ENCODE measurements around the gene STK17A. TPM values are rescaled to one million over a fixed set of nuclear protein-coding genes. Genes with fewer than 3 reads are reported as not detected.

Gene STK17A
- total RNA-seq, result 10 to 100 TPM; 21.1 to 32.2 TPM
- long read RNA-seq, donor 1, transcript STK17A-201 (7 exons, 3,368 nt), result major isoform, 5 of 8 reads
- long read RNA-seq, donor 1, partial matches to known transcripts, result 0 of 8 reads
- long read RNA-seq, donor 1, other reads (novel, unspliced or antisense), result 3 of 8 reads
- long read RNA-seq, donor 2, transcript STK17A-201 (7 exons, 3,368 nt), result major isoform, 23 of 37 reads
- long read RNA-seq, donor 2, partial matches to known transcripts, result 5 of 37 reads
- long read RNA-seq, donor 2, other reads (novel, unspliced or antisense), result 9 of 37 reads

GRCh38 chr7:43582503-43583423 is at the start of gene STK17A:
Gene STK17A, plus strand, starts transcription at chr7:43583108. Its CDS starts 136 bp downstream, at chr7:43583244.
- intact Hi-C loops (cut with DNase I), result loop anchor here (2.0 to 10.0 kb wide), 5 partner anchors 62 to 255 kb away; no protein-coding TSS in a partner anchor
- DNase-seq (ENCODE audit: low spot score), result peak; percentile 97

GRCh38 chr7:43533801-43534479 is 49.0 kb upstream of the STK17A start:
- no peak for DNase-seq (ENCODE audit: low spot score)
- intact Hi-C loops (cut with DNase I), result no loop called here

GRCh38 chr7:43535031-43535451 is 47.9 kb upstream of the STK17A start:
- intact Hi-C loops (cut with DNase I), result no loop called here
- no peak for DNase-seq (ENCODE audit: low spot score)

GRCh38 chr7:43535810-43536585 is 46.9 kb upstream of the STK17A start:
- intact Hi-C loops (cut with DNase I), result no loop called here
- no peak for DNase-seq (ENCODE audit: low spot score)

GRCh38 chr7:43536773-43537172 is 46.1 kb upstream of the STK17A start:
- DNase-seq (ENCODE audit: low spot score), result no peak
- intact Hi-C loops (cut with DNase I), result no loop called here

- intact Hi-C loops (cut with DNase I), result no loop called here
- DNase-seq (ENCODE audit: low spot score), result no peak
Observed at GRCh38 chr7:43537765-43538403, 45.0 kb upstream of the STK17A start.

- no peak for DNase-seq (ENCODE audit: low spot score)
Observed at GRCh38 chr7:43538404-43538771, 44.5 kb upstream of the STK17A start.

GRCh38 chr7:43540471-43540870 is 42.4 kb upstream of the STK17A start:
- intact Hi-C loops (cut with DNase I), result no loop called here
- no peak for DNase-seq (ENCODE audit: low spot score)

More at GRCh38 chr7:43538404-43538771, 44.5 kb upstream of the STK17A start:
- intact Hi-C loops (cut with DNase I), result no loop called here

GRCh38 chr7:43542716-43543115 is 40.2 kb upstream of the STK17A start:
- no peak for DNase-seq (ENCODE audit: low spot score)
- intact Hi-C loops (cut with DNase I), result no loop called here

GRCh38 chr7:43546231-43546630 is 36.7 kb upstream of the STK17A start:
- DNase-seq (ENCODE audit: low spot score), result no peak
- intact Hi-C loops (cut with DNase I), result no loop called here

- intact Hi-C loops (cut with DNase I), result no loop called here
- no peak for DNase-seq (ENCODE audit: low spot score)
Observed at GRCh38 chr7:43550427-43550826, 32.5 kb upstream of the STK17A start.

- intact Hi-C loops (cut with DNase I), result loop anchor here in 1 of 2 donors (2.0 kb wide), 1 partner anchor 19 kb away; no protein-coding TSS in a partner anchor
- no peak for DNase-seq (ENCODE audit: low spot score)
Observed at GRCh38 chr7:43552122-43552521, 30.8 kb upstream of the STK17A start.

GRCh38 chr7:43553999-43554398 is 28.9 kb upstream of the STK17A start:
- no peak for DNase-seq (ENCODE audit: low spot score)
- intact Hi-C loops (cut with DNase I), result loop anchor here in 1 of 2 donors (2.0 kb wide), 1 partner anchor 17 kb away; no protein-coding TSS in a partner anchor

GRCh38 chr7:43554423-43554822 is 28.5 kb upstream of the STK17A start:
- intact Hi-C loops (cut with DNase I), result no loop called here
- DNase-seq (ENCODE audit: low spot score), result no peak

- intact Hi-C loops (cut with DNase I), result no loop called here
- no peak for DNase-seq (ENCODE audit: low spot score)
Observed at GRCh38 chr7:43557831-43558495, 24.9 kb upstream of the STK17A start.

- DNase-seq (ENCODE audit: low spot score), result no peak
- intact Hi-C loops (cut with DNase I), result no loop called here
Observed at GRCh38 chr7:43559171-43559945, 23.6 kb upstream of the STK17A start.

GRCh38 chr7:43559946-43560335 is 23.0 kb upstream of the STK17A start:
- intact Hi-C loops (cut with DNase I), result no loop called here
- no peak for DNase-seq (ENCODE audit: low spot score)
